HepG2 (cell line): ENCODE data around the gene SLC4A11. TPM values are rescaled to one million over a fixed set of nuclear protein-coding genes. Genes with fewer than 3 reads are reported as not detected.

Experiments used
- CEBPB ChIP-seq: IDR thresholded peaks from 2 replicates; pipeline ENCODE4 v1.6.1; 2011; ENCODE audit warnings: low read depth, low read length, improper control_type of control experiment, borderline replicate concordance
- GATAD2A ChIP-seq: IDR thresholded peaks from 2 replicates; pipeline ENCODE4 v1.6.1; 2016
- JARID2 ChIP-seq: sonication (generic); formaldehyde crosslinking; IDR thresholded peaks from 2 replicates; pipeline ENCODE4 v1.8.1; 2023; ENCODE audit warnings: missing genetic modification reagents, inconsistent platforms; ENCODE audit not compliant: insufficient replicate concordance
- KDM3A ChIP-seq: IDR thresholded peaks from 2 replicates; pipeline ENCODE4 v1.6.1; 2018; ENCODE audit warnings: low read depth, missing compliant biosample characterization
- MEIS1 ChIP-seq: sonication (generic); formaldehyde crosslinking; IDR thresholded peaks from 2 replicates; pipeline ENCODE4 v1.9.0; 2021; ENCODE audit warnings: mild to moderate bottlenecking, missing genetic modification reagents, moderate library complexity, borderline replicate concordance
- NR2F1 ChIP-seq, 2 experiments: fragments of 450-650 bp in 1 of 2; formaldehyde crosslinking in 1 of 2; IDR thresholded peaks; 2 replicates each; pipeline versions ENCODE4 v1.5.0 to v1.6.1; 2016 to 2020; ENCODE audit warnings: mild to moderate bottlenecking in 1 of 2, missing compliant biosample characterization in 1 of 2, missing genetic modification reagents in 1 of 2, moderate library complexity in 1 of 2
- PPARG ChIP-seq: conservative IDR thresholded peaks from 2 replicates; pipeline ENCODE4 v1.6.1; 2016; ENCODE audit warnings: missing biosample characterization, missing genetic modification reagents
- SYNCRIP ChIP-seq: fragments of 200-400 bp; formaldehyde crosslinking; IDR thresholded peaks from 2 replicates; pipeline ENCODE4 v1.6.1; 2018; ENCODE audit warnings: mild to moderate bottlenecking, low read depth, low read length; ENCODE audit not compliant: insufficient read depth
- TEAD2 ChIP-seq: sonication (generic); formaldehyde crosslinking; IDR thresholded peaks from 2 replicates; pipeline ENCODE4 v1.9.0; 2021; ENCODE audit warnings: missing genetic modification reagents
- ZNF274 ChIP-seq: sonication (generic); formaldehyde crosslinking; IDR thresholded peaks from 2 replicates; pipeline ENCODE4 v1.5.1; 2020; ENCODE audit warnings: mild to moderate bottlenecking, missing genetic modification reagents
- ZNF547 ChIP-seq: sonication (generic); formaldehyde crosslinking; IDR thresholded peaks from 2 replicates; pipeline ENCODE4 v1.5.1; 2020; ENCODE audit warnings: mild to moderate bottlenecking, missing genetic modification reagents
- ZNF558 ChIP-seq: sonication (generic); formaldehyde crosslinking; IDR thresholded peaks from 2 replicates; pipeline ENCODE4 v1.9.0; 2022; ENCODE audit warnings: mild to moderate bottlenecking, missing genetic modification reagents, borderline replicate concordance
- ZNF839 ChIP-seq: sonication (generic); formaldehyde crosslinking; IDR thresholded peaks from 2 replicates; pipeline ENCODE4 v1.4.0; 2020; ENCODE audit warnings: missing genetic modification reagents, mild to moderate bottlenecking, borderline replicate concordance
- polyA plus RNA-seq, 8 experiments: library from polyadenylated mRNA; depleted of rRNA in 3 of 8; stranded (reverse) in 7 of 8; unstranded in 1 of 8; fragments of >200 nt; fragmentation: Illumina TruSeq in 4 of 8; extraction: Trizol in 4 of 8; gene quantifications; 2 replicates each; pipeline versions ENCODE4 v1.2.1 to v1.2.3, GENCODE V29; 2011 to 2016; ENCODE audit warnings: low read depth in 4 of 8, missing spikeins in 1 of 8, mixed read lengths in 1 of 8; ENCODE audit not compliant: insufficient read depth in 1 of 8
- total RNA-seq, 5 experiments: library from RNA; depleted of rRNA; stranded (reverse); fragments of >200 nt; fragmentation: Illumina TruSeq; extraction: Trizol; gene quantifications; 2 replicates each; pipeline ENCODE4 v1.2.3, GENCODE V29; 2016; ENCODE audit warnings: low read depth in 1 of 5
- TF ChIP-seq, protein P1 (sequence below): sonication (generic); formaldehyde crosslinking; IDR thresholded peaks from 2 replicates; pipeline ENCODE4 v1.4.0; 2020; ENCODE audit warnings: missing genetic modification reagents, borderline replicate concordance
- TF ChIP-seq, protein P2 (sequence below): IDR thresholded peaks from 2 replicates; pipeline ENCODE4 v1.6.1; 2016; ENCODE audit warnings: mild to moderate bottlenecking, missing biosample characterization, missing genetic modification reagents

SLC4A11 gene
- total and polyA plus RNA-seq, 2 of the 13 experiments (the other 11 are each of a cell fraction or from before 2014, with no cell fraction given): 3.9 to 27.0 TPM

DNA sequence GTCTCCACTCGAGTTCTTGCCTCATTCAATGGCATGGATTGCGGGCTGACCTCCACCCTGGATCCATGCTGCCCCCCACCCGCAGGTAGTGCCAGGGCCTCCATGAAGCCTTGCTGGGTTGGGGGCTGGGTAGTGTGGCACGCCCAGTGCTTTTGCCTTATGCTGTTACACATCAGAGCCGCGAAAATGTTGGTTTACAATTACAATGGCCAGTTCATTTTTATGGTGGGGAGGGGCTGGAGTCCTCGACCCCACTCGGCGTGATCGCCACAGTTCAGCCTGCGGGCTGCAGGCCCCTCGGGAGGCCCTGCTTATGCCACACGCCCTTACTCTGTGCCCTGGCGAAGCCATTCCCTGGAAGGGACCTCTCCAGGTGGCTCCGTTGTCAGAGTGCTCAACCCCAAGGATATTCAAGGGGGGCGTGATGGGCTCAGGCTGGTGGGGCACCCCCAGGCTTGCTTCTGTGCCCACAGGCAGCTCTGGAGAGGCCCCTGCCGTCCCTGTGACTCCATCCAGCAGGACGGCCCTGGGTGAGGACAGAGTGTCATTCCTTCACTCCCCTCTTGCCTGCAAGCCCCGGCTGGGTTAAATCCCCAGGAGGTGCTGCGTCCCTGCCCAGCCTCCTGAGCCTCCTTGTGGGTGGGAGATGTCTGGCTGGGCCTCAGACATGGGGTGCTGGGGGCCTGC is 14.9 kb downstream of the SLC4A11 start (continued):
- TF ChIP-seq, protein P1, sequence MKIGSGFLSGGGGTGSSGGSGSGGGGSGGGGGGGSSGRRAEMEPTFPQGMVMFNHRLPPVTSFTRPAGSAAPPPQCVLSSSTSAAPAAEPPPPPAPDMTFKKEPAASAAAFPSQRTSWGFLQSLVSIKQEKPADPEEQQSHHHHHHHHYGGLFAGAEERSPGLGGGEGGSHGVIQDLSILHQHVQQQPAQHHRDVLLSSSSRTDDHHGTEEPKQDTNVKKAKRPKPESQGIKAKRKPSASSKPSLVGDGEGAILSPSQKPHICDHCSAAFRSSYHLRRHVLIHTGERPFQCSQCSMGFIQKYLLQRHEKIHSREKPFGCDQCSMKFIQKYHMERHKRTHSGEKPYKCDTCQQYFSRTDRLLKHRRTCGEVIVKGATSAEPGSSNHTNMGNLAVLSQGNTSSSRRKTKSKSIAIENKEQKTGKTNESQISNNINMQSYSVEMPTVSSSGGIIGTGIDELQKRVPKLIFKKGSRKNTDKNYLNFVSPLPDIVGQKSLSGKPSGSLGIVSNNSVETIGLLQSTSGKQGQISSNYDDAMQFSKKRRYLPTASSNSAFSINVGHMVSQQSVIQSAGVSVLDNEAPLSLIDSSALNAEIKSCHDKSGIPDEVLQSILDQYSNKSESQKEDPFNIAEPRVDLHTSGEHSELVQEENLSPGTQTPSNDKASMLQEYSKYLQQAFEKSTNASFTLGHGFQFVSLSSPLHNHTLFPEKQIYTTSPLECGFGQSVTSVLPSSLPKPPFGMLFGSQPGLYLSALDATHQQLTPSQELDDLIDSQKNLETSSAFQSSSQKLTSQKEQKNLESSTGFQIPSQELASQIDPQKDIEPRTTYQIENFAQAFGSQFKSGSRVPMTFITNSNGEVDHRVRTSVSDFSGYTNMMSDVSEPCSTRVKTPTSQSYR (CRISPR knock-in tag): 0 out of 2 replicates have a peak, but pooled peaks have one; percentile 31
- TF ChIP-seq MEIS1 (CRISPR knock-in tag): 0 out of 2 replicates have a peak, but pooled peaks have one; percentile 6
- 0 out of 2 replicates have a peak, but pooled peaks have one; percentile 70 for TF ChIP-seq ZNF839 (CRISPR knock-in tag)
- no peak for TF ChIP-seq ZNF558
- TF ChIP-seq GATAD2A (CRISPR knock-in tag): peak; percentile 12; the same call in 1 of the 2 replicates
- peak; percentile 16; the same call in 1 of the 2 replicates for TF ChIP-seq CEBPB
- 0 out of 2 replicates have a peak, but pooled peaks have one; percentile 49 for TF ChIP-seq ZNF274
- TF ChIP-seq KDM3A (CRISPR knock-in tag): 0 out of 2 replicates have a peak, but pooled peaks have one; percentile 33
- TF ChIP-seq TEAD2 (CRISPR knock-in tag): no peak
- no peak for TF ChIP-seq SYNCRIP
- TF ChIP-seq, protein P2, sequence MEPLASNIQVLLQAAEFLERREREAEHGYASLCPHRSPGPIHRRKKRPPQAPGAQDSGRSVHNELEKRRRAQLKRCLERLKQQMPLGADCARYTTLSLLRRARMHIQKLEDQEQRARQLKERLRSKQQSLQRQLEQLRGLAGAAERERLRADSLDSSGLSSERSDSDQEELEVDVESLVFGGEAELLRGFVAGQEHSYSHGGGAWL (CRISPR knock-in tag): 0 out of 2 replicates have a peak, but pooled peaks have one; percentile 38
- 0 out of 2 replicates have a peak, but pooled peaks have one; percentile 6 for TF ChIP-seq ZNF547 (CRISPR knock-in tag)
- TF ChIP-seq NR2F1 (CRISPR knock-in tag; IDR thresholded peaks at IDR 0.05): no peak
- TF ChIP-seq PPARG (CRISPR knock-in tag): 0 out of 2 replicates have a peak, but pooled peaks have one; percentile 9
- peak; percentile 43 for TF ChIP-seq JARID2
